GM12891 (cell line): ENCODE data around the gene CWC15.

ENCODE experiments used
- POLR2A ChIP-seq: IDR thresholded peaks from 2 replicates; pipeline ENCODE4 v1.6.1; 2011; ENCODE audit warnings: low read depth, low read length, control low read depth
- POLR2AphosphoS5 ChIP-seq: IDR thresholded peaks from 2 replicates; pipeline ENCODE4 v1.6.1; 2011; ENCODE audit warnings: low read depth, low read length, control low read depth
- POU2F2 ChIP-seq: IDR thresholded peaks from 2 replicates; pipeline ENCODE4 v1.6.1; 2011; ENCODE audit warnings: low read depth, mild to moderate bottlenecking, control low read depth, low read length, moderate library complexity
- SPI1 ChIP-seq: IDR thresholded peaks from 2 replicates; pipeline ENCODE4 v1.6.1; 2011; ENCODE audit warnings: low read depth, low read length, control low read depth
- TAF1 ChIP-seq: IDR thresholded peaks from 2 replicates; pipeline ENCODE4 v1.6.1; 2011; ENCODE audit warnings: low read depth, low read length, control low read depth

DNA sequence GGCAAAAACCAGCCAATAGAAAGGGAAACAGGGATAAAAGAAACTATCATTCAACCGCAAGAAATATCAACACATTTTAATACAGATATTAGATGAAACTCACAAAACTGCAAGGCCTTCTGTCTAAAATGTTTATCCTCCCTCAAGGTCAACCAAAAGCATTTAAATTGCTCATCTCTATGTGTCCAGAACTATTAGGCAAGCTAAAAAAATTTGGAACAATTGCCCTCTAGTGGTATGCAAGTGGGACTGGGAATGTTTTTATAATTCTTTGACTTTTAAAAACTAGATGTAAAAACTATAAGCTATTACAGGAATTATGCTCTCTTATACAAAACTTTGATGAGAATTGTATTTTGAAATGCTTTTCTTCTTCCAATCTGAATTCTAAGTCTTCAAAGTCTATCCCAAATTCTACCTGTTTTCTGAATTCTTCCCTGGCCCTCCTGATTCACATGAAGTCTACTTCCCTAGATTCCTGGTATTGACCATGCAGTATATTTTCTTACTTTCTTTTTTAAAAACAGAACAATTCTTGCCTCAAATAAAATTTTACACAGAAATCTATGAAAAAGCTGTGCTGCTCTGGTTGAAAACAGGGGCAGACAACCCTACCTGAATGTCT lies 4.9 kb downstream of the CWC15 start:
- TF ChIP-seq POLR2A = no peak
- no peak for TF ChIP-seq POLR2AphosphoS5
- no peak for TF ChIP-seq TAF1
- no peak for TF ChIP-seq POU2F2
- no peak for TF ChIP-seq SPI1
